Keratinocyte (primary cell): ENCODE measurements around the gene ZFYVE21. TPM values are rescaled to one million over a fixed set of nuclear protein-coding genes. Genes with fewer than 3 reads are reported as not detected.

Experiments used
- DNase-seq: peaks from one replicate; pipeline ENCODE4 v3.0.0-alpha.2; 2011; ENCODE audit warnings: low read depth, missing footprints, low spot score
- FAIRE-seq: peaks from 2 replicates; lab custom pipeline; 2011; peaks lifted over from hg19 to GRCh38; lab: Jason Lieb, UNC
- H2AFZ ChIP-seq: 2 replicates; pipeline ENCODE4 v1.6.0; 2012; ENCODE audit warnings: low read length, control low read depth, inconsistent platforms; ENCODE audit not compliant: control insufficient read depth
- H3K27ac ChIP-seq: 2 replicates; pipeline ENCODE4 v1.5.1; 2011; ENCODE audit warnings: low read length; ENCODE audit not compliant: control insufficient read depth, insufficient read depth
- H3K27me3 ChIP-seq: 3 replicates; pipeline ENCODE4 v1.6.0; 2011; ENCODE audit warnings: low read length; ENCODE audit not compliant: control insufficient read depth, insufficient read depth; ENCODE audit errors: extremely low read depth
- H3K36me3 ChIP-seq, 2 experiments: 2 replicates in 1 of 2; 3 replicates in 1 of 2; pipeline ENCODE4 v1.5.1; 2011; ENCODE audit warnings: low read length in 2 of 2, mild to moderate bottlenecking in 1 of 2; ENCODE audit not compliant: control insufficient read depth in 2 of 2, insufficient read depth in 2 of 2; ENCODE audit errors: extremely low read depth in 1 of 2
- H3K4me1 ChIP-seq: 3 replicates; pipeline ENCODE4 v1.5.1; 2011; ENCODE audit warnings: low read length; ENCODE audit not compliant: control insufficient read depth, insufficient read depth; ENCODE audit errors: extremely low read depth
- H3K4me2 ChIP-seq: 3 replicates; pipeline ENCODE4 v1.6.0; 2011; ENCODE audit warnings: low read depth, low read length; ENCODE audit not compliant: control insufficient read depth, insufficient read depth; ENCODE audit errors: extremely low read depth
- H3K4me3 ChIP-seq, 3 experiments: fragments of 200-600 bp in 1 of 3; sonication (generic) in 1 of 3; 2 replicates in 2 of 3; 3 replicates in 1 of 3; pipeline ENCODE4 v1.5.1; 2011 to 2016; ENCODE audit warnings: low read length in 3 of 3, mild to moderate bottlenecking in 3 of 3, control low read depth in 2 of 3, inconsistent platforms in 1 of 3, low read depth in 1 of 3, mixed read lengths in 1 of 3, mixed run types in 1 of 3, moderate library complexity in 1 of 3; ENCODE audit not compliant: control insufficient read depth in 2 of 3, insufficient read depth in 2 of 3; ENCODE audit errors: extremely low read depth in 1 of 3
- H3K79me2 ChIP-seq: 2 replicates; pipeline ENCODE4 v1.6.0; 2012; ENCODE audit warnings: low read length; ENCODE audit not compliant: control insufficient read depth, insufficient read depth
- H3K9ac ChIP-seq: 3 replicates; pipeline ENCODE4 v1.6.0; 2011; ENCODE audit warnings: low read length; ENCODE audit not compliant: control insufficient read depth, insufficient read depth; ENCODE audit errors: extremely low read depth
- H3K9me1 ChIP-seq: 3 replicates; pipeline ENCODE4 v1.6.0; 2011; ENCODE audit warnings: low read length; ENCODE audit not compliant: control insufficient read depth, insufficient read depth; ENCODE audit errors: extremely low read depth
- H3K9me3 ChIP-seq: 2 replicates; pipeline ENCODE4 v1.5.1; 2012; ENCODE audit warnings: low read depth, low read length; ENCODE audit not compliant: control insufficient read depth
- H4K20me1 ChIP-seq: 3 replicates; pipeline ENCODE4 v1.6.0; 2011; ENCODE audit warnings: low read length; ENCODE audit not compliant: control insufficient read depth, insufficient read depth; ENCODE audit errors: extremely low read depth
- EZH2 ChIP-seq: IDR thresholded peaks from one replicate; pipeline ENCODE4 v1.6.1; 2012; ENCODE audit warnings: inconsistent platforms, mild to moderate bottlenecking, low read length, moderate library complexity
- dilution Hi-C: fragments of 300-500 bp; cut with MboI; formaldehyde crosslinking; loops from one replicate; pipeline ENCODE4 v1.7.0; 2020; ENCODE audit warnings: low sequenced_read_pairs; ENCODE audit not compliant: extremely low pct_ligation_motif_present
- polyA plus RNA-seq, 5 experiments: library from polyadenylated mRNA; depleted of rRNA in 3 of 5; stranded (reverse) in 3 of 5; stranded (forward) in 1 of 5; unstranded in 1 of 5; fragments of >200 nt; gene quantifications; 1 replicate in 1 of 5; 2 replicates in 3 of 5; 3 replicates in 1 of 5; pipeline versions ENCODE4 v1.2.1 to v1.2.3, GENCODE V29; 2011 to 2012; ENCODE audit warnings: missing spikeins in 2 of 5, low read depth in 1 of 5, low replicate concordance in 1 of 5
- TF ChIP-seq, protein P1 (sequence below), 3 experiments: IDR thresholded peaks in 1 of 3; conservative IDR thresholded peaks in 1 of 3; optimal IDR thresholded peaks in 1 of 3; 2 replicates in 2 of 3; 3 replicates in 1 of 3; pipeline versions ENCODE3 to v1.5.1; 2011; ENCODE audit warnings: low read length in 3 of 3, mild to moderate bottlenecking in 3 of 3, moderate library complexity in 2 of 3, control low read depth in 1 of 3, inconsistent platforms in 1 of 3; ENCODE audit not compliant: insufficient read depth in 2 of 3; ENCODE audit errors: extremely low read depth in 1 of 3

ZFYVE21 gene
- polyA plus RNA-seq, 1 donor (not counting 4 experiments of a cell fraction or from before 2014, with no cell fraction given), result 116 TPM

DNA sequence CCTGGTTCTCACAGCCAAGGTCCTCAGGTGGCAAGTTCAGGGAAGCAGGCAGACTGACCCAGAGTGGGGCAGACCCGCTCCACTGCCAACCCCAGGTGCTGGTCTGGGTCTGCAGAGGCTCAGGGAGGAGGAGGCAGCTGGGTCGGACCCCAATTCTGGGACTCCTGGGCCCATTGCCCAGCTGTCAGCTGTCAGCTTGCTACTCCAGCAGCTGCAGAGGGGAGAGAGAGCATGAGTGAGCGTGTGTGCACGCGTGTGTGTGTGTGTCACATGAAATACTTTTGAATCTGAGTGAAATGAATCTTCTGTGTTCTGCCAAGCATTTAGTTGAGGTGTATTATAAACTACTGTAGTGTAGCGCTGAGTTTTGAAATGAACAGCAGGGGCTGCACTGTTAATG, 31.1 kb upstream of the ZFYVE21 start:
- H3K36me3 ChIP-seq, result peaks cover 44 to 56% of the 10 kb centered on the region in 2 experiments
- no peak overlapping the region for H2AFZ ChIP-seq
- no peak overlapping the region for H3K9ac ChIP-seq
- H4K20me1 ChIP-seq, result peaks cover 4% of the 10 kb centered on the region
- no peaks in the 10 kb centered on the region for H3K27me3 ChIP-seq
- FAIRE-seq (no peak), DNase-seq (no peak)
- peaks cover 4% of the 10 kb centered on the region for H3K79me2 ChIP-seq
- H3K27ac ChIP-seq, result no peak overlapping the region
- H3K9me1 ChIP-seq, result no peaks in the 10 kb centered on the region
- H3K9me3 ChIP-seq, result no peaks in the 10 kb centered on the region
- peaks cover 6% of the 10 kb centered on the region for H3K4me1 ChIP-seq
- dilution Hi-C loops, result no loop called here
- TF ChIP-seq EZH2, result no peak
- TF ChIP-seq, protein P1, sequence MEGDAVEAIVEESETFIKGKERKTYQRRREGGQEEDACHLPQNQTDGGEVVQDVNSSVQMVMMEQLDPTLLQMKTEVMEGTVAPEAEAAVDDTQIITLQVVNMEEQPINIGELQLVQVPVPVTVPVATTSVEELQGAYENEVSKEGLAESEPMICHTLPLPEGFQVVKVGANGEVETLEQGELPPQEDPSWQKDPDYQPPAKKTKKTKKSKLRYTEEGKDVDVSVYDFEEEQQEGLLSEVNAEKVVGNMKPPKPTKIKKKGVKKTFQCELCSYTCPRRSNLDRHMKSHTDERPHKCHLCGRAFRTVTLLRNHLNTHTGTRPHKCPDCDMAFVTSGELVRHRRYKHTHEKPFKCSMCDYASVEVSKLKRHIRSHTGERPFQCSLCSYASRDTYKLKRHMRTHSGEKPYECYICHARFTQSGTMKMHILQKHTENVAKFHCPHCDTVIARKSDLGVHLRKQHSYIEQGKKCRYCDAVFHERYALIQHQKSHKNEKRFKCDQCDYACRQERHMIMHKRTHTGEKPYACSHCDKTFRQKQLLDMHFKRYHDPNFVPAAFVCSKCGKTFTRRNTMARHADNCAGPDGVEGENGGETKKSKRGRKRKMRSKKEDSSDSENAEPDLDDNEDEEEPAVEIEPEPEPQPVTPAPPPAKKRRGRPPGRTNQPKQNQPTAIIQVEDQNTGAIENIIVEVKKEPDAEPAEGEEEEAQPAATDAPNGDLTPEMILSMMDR (optimal IDR thresholded peaks at IDR 0.05 in 1 of 3, IDR thresholded peaks at IDR 0.05 in 1 of 3, conservative IDR thresholded peaks at IDR 0.05 in 1 of 3; ENCODE audit: extremely low read depth in 1 of 3, insufficient read depth in 2 of 3, low read length in 3 of 3), result no peak
- H3K4me2 ChIP-seq, result no peak overlapping the region
- H3K4me3 ChIP-seq, result no peak overlapping the region

DNA sequence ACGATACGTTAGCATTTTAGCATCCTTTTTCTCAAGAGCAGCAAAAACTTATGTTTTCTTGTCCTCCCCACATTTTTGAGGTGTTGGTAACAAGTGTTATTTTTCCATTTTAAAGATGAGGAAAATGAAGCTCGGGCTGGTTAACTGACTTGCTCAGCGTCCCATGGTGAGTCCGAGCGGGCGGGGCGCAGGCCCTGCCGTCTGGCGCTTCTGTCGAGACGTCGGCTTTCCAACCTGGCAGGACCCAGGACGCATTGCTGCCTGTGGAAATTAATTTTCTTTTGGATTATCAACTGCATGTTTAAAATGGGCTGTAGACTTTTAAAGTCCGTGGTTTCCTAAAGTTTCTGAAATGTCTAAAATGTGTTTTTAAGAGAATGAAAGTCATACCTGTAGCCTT, 30.7 kb upstream of the ZFYVE21 start:
- TF ChIP-seq EZH2, result no peak
- TF ChIP-seq, protein P1 (optimal IDR thresholded peaks at IDR 0.05 in 1 of 3, IDR thresholded peaks at IDR 0.05 in 1 of 3, conservative IDR thresholded peaks at IDR 0.05 in 1 of 3; ENCODE audit: extremely low read depth in 1 of 3, insufficient read depth in 2 of 3, low read length in 3 of 3), result no peak
- Histone ChIP-seq H3K4me2 (no peak overlapping the region), H3K9ac (no peak overlapping the region), H3K36me3 (peaks cover 42 to 54% of the 10 kb centered on the region in 2 experiments), H3K79me2 (peaks cover 4% of the 10 kb centered on the region), H3K27me3 (no peaks in the 10 kb centered on the region), H2AFZ (no peak overlapping the region), H4K20me1 (peaks cover 4% of the 10 kb centered on the region), H3K4me1 (peaks cover 9% of the 10 kb centered on the region), H3K9me1 (no peaks in the 10 kb centered on the region), H3K4me3 (no peak overlapping the region), H3K9me3 (no peaks in the 10 kb centered on the region), H3K27ac (no peak overlapping the region)
- no peak for FAIRE-seq
- dilution Hi-C loops, result no loop called here
- DNase-seq, result no peak
